K562 (cell line): ENCODE data around the gene LRRC47. TPM values are rescaled to one million over a fixed set of nuclear protein-coding genes. Genes with fewer than 3 reads are reported as not detected.
A peak's percentile ranks its signal among the peaks of the same experiment; 100 is the strongest.

Experiments
- CCAR2 ChIP-seq: fragments of 200-400 bp; formaldehyde crosslinking; IDR thresholded peaks from 2 replicates; pipeline ENCODE4 v1.6.1; 2017; ENCODE audit warnings: mild to moderate bottlenecking, low read depth, low read length
- CHD1 ChIP-seq: fragments of 200-600 bp; sonication (generic); IDR thresholded peaks from one replicate; pipeline ENCODE4 v1.6.1; 2012; ENCODE audit warnings: mild to moderate bottlenecking, moderate library complexity, low read length, inconsistent platforms
- FOSL1 ChIP-seq: fragments of 200-800 bp; sonication (Bioruptor generic); conservative IDR thresholded peaks from 2 replicates; pipeline ENCODE4 v1.6.1; 2016; ENCODE audit warnings: missing genetic modification characterization, missing compliant biosample characterization
- HCFC1 ChIP-seq: IDR thresholded peaks from 2 replicates; pipeline ENCODE4 v1.6.1; 2012; ENCODE audit warnings: low read depth, low read length, improper control_type of control experiment
- HNRNPL ChIP-seq: fragments of 200-400 bp; formaldehyde crosslinking; IDR thresholded peaks from 2 replicates; pipeline ENCODE4 v1.6.1; 2017; ENCODE audit warnings: low read depth, mild to moderate bottlenecking, low read length
- HSF4 ChIP-seq: fragments of 250-450 bp; sonication (Bioruptor Pico); IDR thresholded peaks from 2 replicates; pipeline ENCODE4 v2.1.2; 2022; ENCODE audit warnings: mild to moderate bottlenecking, moderate library complexity, borderline replicate concordance
- KAT7 ChIP-seq: sonication (generic); formaldehyde crosslinking; IDR thresholded peaks from 2 replicates; pipeline ENCODE4 v1.8.0; 2022; ENCODE audit warnings: missing genetic modification reagents, mild to moderate bottlenecking, borderline replicate concordance
- MAFG ChIP-seq: fragments of 450-650 bp; conservative IDR thresholded peaks from 2 replicates; pipeline ENCODE4 v1.6.1; 2016; ENCODE audit warnings: missing genetic modification characterization, missing compliant biosample characterization
- PHF21A ChIP-seq: fragments of 450-650 bp; IDR thresholded peaks from 2 replicates; pipeline ENCODE4 v1.6.1; 2017; ENCODE audit warnings: low read depth, borderline replicate concordance
- SRSF1 ChIP-seq: fragments of 200-400 bp; formaldehyde crosslinking; IDR thresholded peaks from 2 replicates; pipeline ENCODE4 v1.6.1; 2017; ENCODE audit warnings: mild to moderate bottlenecking, low read depth, low read length, moderate library complexity
- ZKSCAN1 ChIP-seq: fragments of 150-350 bp; IDR thresholded peaks from 2 replicates; pipeline ENCODE4 v1.6.1; 2016; ENCODE audit warnings: low read depth, low read length
- ZNF175 ChIP-seq: fragments of 200-800 bp; sonication (Bioruptor generic); IDR thresholded peaks from 2 replicates; pipeline ENCODE4 v1.6.1; 2016; ENCODE audit warnings: low read depth, mild to moderate bottlenecking, missing genetic modification characterization, missing compliant biosample characterization
- ZNF224 ChIP-seq: sonication (generic); formaldehyde crosslinking; IDR thresholded peaks from 2 replicates; pipeline ENCODE4 v1.8.0; 2022; ENCODE audit warnings: mild to moderate bottlenecking, missing genetic modification reagents
- ZNF354B ChIP-seq: fragments of 250-450 bp; sonication (Bioruptor Pico); IDR thresholded peaks from 2 replicates; pipeline ENCODE4 v1.4.0; 2020
- polyA plus RNA-seq, 8 experiments: library from polyadenylated mRNA; depleted of rRNA in 4 of 8; stranded (reverse) in 5 of 8; unstranded in 3 of 8; fragments of >200 nt; fragmentation: Nextera tagmentation in 2 of 8; fragmentation: Illumina TruSeq in 1 of 8; extraction: Ambion mirVana in 2 of 8; extraction: Trizol in 1 of 8; gene quantifications; 2 replicates each; pipeline versions ENCODE4 v1.2.1 to v1.2.3, GENCODE V29; 2011 to 2014; ENCODE audit warnings: inconsistent platforms in 1 of 8, missing spikeins in 1 of 8
- total RNA-seq, 7 experiments: library from RNA; depleted of rRNA in 6 of 7; stranded (reverse); fragments of >200 nt in 6 of 7; fragmentation: Illumina TruSeq in 2 of 7; extraction: Trizol in 2 of 7; gene quantifications; 2 replicates each; pipeline versions ENCODE4 v1.2.1 to v1.2.3, GENCODE V29; 2011 to 2021; ENCODE audit warnings: low replicate concordance in 1 of 7
- TF ChIP-seq, protein P1 (sequence below): sonication (generic); formaldehyde crosslinking; IDR thresholded peaks from 2 replicates; pipeline ENCODE4 v1.9.0; 2022; ENCODE audit warnings: mild to moderate bottlenecking, missing genetic modification reagents
- TF ChIP-seq, protein P2 (sequence below): fragments of 450-650 bp; IDR thresholded peaks from 2 replicates; pipeline ENCODE4 v1.6.1; 2017; ENCODE audit warnings: antibody characterized with exemption
- TF ChIP-seq, protein P3 (sequence below), 2 experiments: fragments of 450-650 bp; formaldehyde crosslinking in 1 of 2; IDR thresholded peaks; 2 replicates each; pipeline versions ENCODE4 v1.4.0 to v1.6.1; 2014 to 2020; ENCODE audit warnings: mild to moderate bottlenecking in 2 of 2, borderline replicate concordance in 1 of 2, low read depth in 1 of 2

Gene LRRC47
- total and polyA plus RNA-seq, 9 of the 15 experiments (the other 6 are each of a cell fraction or from before 2014, with no cell fraction given), result 4.6 to 68.0 (median 35.9) TPM

DNA sequence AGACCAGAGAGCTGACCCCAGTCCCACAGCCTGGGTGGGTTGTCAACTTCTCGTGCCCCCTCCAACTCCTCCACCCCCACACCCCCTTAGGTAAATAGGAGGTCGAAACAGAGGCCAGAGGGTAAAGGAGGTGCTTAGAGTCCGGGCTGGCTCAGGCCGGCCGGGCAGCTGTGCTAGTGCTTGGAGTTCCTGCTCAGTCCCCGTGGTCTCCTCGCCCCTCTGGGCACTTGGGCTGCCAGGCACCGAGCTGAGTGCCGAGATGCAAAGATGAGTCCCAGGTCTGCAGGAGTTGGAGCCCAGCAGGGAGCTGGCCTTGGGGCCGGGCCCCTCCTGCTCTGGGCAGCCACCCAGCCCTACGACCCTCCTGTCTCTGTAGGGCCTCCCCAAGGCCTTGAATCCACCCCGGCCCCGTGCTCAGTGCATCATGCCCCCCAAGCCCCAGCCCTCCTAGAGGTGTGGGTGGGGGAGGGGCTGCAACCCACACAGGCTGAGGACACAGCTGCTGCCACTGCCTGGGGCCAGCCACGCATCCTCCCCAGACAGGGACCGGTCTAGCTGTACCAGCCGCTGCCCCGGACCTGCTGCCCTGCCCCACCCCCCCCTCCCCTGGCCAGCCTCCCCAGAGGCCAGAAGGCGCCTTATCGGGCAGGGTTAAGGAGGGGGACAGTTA is 21.9 kb downstream of the LRRC47 start (continued):
- peak; percentile 39 for TF ChIP-seq FOSL1 (tag)
- peak; percentile 17; the same call in 1 of the 2 replicates for TF ChIP-seq HNRNPL
- TF ChIP-seq CHD1, result no peak
- TF ChIP-seq ZNF224 (CRISPR knock-in tag), result no peak
- TF ChIP-seq SRSF1, result no peak
- no peak for TF ChIP-seq MAFG (tag)
- TF ChIP-seq, protein P1, sequence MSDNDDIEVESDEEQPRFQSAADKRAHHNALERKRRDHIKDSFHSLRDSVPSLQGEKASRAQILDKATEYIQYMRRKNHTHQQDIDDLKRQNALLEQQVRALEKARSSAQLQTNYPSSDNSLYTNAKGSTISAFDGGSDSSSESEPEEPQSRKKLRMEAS (CRISPR knock-in tag), result no peak
- TF ChIP-seq, protein P2, sequence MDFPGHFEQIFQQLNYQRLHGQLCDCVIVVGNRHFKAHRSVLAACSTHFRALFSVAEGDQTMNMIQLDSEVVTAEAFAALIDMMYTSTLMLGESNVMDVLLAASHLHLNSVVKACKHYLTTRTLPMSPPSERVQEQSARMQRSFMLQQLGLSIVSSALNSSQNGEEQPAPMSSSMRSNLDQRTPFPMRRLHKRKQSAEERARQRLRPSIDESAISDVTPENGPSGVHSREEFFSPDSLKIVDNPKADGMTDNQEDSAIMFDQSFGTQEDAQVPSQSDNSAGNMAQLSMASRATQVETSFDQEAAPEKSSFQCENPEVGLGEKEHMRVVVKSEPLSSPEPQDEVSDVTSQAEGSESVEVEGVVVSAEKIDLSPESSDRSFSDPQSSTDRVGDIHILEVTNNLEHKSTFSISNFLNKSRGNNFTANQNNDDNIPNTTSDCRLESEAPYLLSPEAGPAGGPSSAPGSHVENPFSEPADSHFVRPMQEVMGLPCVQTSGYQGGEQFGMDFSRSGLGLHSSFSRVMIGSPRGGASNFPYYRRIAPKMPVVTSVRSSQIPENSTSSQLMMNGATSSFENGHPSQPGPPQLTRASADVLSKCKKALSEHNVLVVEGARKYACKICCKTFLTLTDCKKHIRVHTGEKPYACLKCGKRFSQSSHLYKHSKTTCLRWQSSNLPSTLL, result no peak
- TF ChIP-seq HCFC1, result no peak
- TF ChIP-seq ZNF175 (CRISPR knock-in tag), result no peak
- 0 out of 2 replicates have a peak, but pooled peaks have one; percentile 70 for TF ChIP-seq KAT7 (CRISPR knock-in tag)
- TF ChIP-seq ZNF354B (CRISPR knock-in tag), result no peak
- no peak for TF ChIP-seq ZKSCAN1
- TF ChIP-seq HSF4 (CRISPR knock-in tag), result no peak
- TF ChIP-seq, protein P3, sequence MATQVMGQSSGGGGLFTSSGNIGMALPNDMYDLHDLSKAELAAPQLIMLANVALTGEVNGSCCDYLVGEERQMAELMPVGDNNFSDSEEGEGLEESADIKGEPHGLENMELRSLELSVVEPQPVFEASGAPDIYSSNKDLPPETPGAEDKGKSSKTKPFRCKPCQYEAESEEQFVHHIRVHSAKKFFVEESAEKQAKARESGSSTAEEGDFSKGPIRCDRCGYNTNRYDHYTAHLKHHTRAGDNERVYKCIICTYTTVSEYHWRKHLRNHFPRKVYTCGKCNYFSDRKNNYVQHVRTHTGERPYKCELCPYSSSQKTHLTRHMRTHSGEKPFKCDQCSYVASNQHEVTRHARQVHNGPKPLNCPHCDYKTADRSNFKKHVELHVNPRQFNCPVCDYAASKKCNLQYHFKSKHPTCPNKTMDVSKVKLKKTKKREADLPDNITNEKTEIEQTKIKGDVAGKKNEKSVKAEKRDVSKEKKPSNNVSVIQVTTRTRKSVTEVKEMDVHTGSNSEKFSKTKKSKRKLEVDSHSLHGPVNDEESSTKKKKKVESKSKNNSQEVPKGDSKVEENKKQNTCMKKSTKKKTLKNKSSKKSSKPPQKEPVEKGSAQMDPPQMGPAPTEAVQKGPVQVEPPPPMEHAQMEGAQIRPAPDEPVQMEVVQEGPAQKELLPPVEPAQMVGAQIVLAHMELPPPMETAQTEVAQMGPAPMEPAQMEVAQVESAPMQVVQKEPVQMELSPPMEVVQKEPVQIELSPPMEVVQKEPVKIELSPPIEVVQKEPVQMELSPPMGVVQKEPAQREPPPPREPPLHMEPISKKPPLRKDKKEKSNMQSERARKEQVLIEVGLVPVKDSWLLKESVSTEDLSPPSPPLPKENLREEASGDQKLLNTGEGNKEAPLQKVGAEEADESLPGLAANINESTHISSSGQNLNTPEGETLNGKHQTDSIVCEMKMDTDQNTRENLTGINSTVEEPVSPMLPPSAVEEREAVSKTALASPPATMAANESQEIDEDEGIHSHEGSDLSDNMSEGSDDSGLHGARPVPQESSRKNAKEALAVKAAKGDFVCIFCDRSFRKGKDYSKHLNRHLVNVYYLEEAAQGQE (IDR thresholded peaks at IDR 0.05; ENCODE audit: borderline replicate concordance), result peak; percentile 32; the same call in 1 of the 2 replicates
- TF ChIP-seq, protein P3 (CRISPR knock-in tag; IDR thresholded peaks at IDR 0.05; ENCODE audit: low read depth), result no peak
- TF ChIP-seq PHF21A, result no peak
- no peak for TF ChIP-seq CCAR2
